Measurements from ENCODE around the gene DUSP7.

DUSP7 gene

DNA sequence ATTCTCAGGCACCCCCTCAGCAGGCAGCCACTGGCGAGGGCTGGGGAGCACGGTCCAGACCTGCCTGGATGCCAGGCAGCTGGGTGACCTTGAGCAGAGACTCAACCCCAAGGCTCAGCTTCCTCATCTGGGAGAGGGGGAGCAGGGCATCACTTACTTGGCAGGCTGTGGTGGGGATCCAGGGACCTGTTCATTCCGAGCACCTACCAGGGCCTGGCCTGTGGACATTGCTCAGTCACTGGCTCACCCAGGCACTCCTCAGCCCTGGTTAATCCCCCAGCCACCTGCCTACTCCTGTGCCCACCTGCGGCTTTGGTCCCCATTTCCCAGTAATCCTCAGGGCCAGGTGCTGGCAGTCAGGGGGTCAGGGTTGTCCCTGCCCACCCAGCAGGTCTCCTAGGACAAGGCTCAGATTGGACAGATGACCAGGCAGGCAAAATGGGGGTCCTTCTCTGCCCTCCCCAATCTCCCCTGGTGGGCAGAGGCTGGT, 51.4 kb downstream of the DUSP7 start:
- DNase-seq = no peak

DNA sequence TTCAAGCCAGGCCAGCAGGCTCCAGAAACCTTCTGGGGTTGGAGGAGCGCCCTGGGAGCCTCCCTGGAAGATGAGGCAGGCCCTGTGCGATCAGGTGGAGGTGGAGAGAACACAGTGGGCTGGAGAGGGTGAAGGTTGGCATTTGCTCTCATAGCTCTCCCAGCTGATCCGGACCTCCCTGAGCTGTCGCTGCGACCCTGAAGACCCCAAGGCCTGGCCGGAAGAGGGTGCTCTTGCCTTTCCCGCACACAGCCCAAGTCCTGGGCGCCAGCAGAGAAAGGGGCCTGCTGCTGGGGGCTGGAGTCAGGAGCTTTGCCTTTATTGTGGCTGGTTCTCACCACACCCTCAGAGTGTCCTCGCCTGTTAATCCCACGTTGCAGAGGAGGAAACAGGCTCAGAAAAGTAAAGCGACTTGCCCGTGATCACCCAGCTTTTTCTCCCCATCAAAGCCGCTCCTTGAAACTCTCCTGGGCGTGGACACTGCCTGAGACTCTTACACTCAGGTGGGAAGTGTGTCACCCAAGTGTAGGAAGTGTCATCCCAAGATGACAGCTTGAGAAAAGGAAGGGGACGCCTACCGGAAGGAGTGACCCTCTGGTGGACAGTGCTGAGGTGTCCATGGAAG, 52.1 kb downstream of the DUSP7 start:
- no peak for DNase-seq

DNA sequence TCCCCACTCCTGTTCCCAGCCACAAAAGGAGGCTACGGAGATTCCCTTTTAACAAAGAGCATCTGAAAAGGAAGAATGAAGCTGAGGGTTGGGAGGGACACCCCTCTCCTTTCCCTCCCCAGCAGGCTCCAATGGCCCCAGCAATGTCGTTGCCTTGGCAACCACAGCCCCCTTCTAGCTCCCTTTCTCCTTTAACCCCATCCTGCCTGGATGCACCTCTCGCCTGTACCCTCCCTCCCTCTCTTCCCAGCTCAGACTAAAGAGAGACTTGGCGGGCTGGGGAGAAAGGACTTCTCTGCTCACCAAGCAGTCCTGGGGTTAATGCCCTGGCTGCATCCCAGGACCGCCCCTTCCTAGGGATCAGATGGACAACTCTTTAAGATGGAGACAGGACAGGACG, 53.6 kb downstream of the DUSP7 start:
- DNase-seq = no peak

DNA sequence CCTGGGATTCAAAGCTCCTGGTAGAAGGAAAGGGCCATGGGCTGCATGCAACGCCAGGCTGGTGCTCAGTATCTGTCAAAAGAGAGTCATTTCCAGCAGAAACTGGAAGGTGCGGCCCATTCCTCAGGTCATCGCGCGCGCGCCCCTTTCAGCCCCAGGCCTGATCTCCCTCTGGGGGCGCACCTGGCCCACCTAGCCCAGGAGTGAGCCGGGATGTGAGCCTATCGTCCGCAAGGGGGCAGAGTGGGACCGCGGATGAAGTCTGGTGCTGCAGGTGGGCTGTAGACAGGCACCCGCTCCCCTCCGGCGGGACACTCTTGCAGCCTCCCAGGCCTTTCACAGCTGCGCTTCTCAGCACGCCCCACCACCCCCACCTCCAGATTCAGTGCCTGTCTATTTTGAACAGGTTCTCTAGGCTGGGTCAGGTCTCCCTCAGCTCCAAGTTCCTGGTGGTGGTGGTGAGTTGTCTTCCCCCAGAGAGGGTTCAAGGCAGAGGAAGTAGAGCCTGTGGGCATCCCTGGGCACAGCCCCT, 54.9 kb downstream of the DUSP7 start:
- peak; percentile 62 for DNase-seq

DNA sequence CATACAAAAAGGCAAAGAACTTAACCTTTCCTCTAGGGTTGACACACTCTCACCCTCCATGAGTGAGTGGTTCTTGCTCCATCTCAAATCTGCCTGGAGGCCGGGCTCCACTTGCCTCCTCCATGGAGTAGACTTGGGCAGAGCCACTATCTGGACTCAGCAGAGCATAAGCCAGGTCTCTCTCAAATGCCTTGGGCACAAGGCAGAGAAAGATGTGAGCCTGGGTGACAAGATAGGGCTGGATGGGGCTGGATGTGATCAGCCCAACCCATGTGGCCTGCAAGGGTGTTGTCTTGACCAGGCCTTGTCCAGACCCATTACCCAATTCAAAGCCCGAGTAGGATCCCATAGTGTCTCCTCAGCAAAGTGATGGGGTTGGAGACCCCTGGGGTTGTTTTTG, 56.5 kb downstream of the DUSP7 start:
- DNase-seq = no peak
